Measurements from ENCODE around the gene SRM. TPM values are rescaled to one million over a fixed set of nuclear protein-coding genes. Genes with fewer than 3 reads are reported as not detected.

Gene SRM
- total and polyA plus RNA-seq, 2 of the 13 experiments (the other 11 are each of a cell fraction or from before 2014, with no cell fraction given) = 27.9 to 31.8 TPM

DNA sequence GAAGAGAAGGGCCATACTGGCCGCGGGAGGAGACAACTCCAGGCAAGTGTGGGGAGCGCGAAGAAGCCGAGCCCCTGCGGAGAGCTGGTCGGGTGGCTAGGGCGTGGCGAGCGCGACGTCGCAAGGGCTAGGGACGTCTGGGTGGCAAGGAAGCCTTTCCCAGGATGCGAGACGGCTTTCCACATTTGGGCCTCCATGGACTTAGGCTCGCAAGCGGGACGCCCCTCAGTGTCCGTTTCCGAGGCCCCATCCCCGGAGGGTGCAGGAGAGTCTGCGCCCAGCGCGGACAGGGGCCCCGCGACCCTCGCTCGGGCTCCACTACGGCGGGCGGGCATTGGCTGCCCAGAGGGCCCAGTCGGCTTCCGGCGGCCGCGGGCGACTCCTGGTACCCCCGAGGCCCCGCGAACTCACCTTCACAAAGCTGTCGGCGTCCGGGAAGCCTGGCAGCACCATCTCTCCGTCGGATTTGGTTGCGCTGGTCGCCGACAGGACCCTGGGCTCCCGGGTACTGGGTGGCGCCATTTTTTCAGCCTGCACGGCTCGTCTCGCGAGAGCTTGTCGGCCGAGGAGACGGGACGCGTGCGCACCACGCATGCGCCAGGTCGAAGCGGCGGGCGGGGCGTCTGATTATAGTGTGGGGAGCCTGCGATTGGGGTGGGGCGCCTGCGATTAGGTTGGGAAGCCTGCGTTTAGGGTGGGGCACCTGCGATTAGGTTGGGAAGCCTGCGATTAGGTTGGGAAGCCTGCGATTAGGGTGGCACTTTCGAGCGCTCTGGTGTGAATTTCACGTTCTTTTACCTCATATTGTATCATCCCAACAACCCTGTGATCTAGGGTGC lies 39.7 kb upstream of the SRM start, which contains the start of gene EXOSC10 (continued):
- TF ChIP-seq, protein P1, sequence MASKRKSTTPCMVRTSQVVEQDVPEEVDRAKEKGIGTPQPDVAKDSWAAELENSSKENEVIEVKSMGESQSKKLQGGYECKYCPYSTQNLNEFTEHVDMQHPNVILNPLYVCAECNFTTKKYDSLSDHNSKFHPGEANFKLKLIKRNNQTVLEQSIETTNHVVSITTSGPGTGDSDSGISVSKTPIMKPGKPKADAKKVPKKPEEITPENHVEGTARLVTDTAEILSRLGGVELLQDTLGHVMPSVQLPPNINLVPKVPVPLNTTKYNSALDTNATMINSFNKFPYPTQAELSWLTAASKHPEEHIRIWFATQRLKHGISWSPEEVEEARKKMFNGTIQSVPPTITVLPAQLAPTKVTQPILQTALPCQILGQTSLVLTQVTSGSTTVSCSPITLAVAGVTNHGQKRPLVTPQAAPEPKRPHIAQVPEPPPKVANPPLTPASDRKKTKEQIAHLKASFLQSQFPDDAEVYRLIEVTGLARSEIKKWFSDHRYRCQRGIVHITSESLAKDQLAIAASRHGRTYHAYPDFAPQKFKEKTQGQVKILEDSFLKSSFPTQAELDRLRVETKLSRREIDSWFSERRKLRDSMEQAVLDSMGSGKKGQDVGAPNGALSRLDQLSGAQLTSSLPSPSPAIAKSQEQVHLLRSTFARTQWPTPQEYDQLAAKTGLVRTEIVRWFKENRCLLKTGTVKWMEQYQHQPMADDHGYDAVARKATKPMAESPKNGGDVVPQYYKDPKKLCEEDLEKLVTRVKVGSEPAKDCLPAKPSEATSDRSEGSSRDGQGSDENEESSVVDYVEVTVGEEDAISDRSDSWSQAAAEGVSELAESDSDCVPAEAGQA (IDR thresholded peaks at IDR 0.05; ENCODE audit: low read depth) = no peak
- TF ChIP-seq, protein P1 (CRISPR knock-in tag; IDR thresholded peaks at IDR 0.05; ENCODE audit: borderline replicate concordance) = peak; percentile 83; the same call in 1 of the 2 replicates
- TF ChIP-seq MED13 (CRISPR knock-in tag; IDR thresholded peaks at IDR 0.05) = peak; percentile 79
- TF ChIP-seq, protein P2, sequence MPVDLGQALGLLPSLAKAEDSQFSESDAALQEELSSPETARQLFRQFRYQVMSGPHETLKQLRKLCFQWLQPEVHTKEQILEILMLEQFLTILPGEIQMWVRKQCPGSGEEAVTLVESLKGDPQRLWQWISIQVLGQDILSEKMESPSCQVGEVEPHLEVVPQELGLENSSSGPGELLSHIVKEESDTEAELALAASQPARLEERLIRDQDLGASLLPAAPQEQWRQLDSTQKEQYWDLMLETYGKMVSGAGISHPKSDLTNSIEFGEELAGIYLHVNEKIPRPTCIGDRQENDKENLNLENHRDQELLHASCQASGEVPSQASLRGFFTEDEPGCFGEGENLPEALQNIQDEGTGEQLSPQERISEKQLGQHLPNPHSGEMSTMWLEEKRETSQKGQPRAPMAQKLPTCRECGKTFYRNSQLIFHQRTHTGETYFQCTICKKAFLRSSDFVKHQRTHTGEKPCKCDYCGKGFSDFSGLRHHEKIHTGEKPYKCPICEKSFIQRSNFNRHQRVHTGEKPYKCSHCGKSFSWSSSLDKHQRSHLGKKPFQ (CRISPR knock-in tag; IDR thresholded peaks at IDR 0.05; ENCODE audit: insufficient replicate concordance) = no peak
- TF ChIP-seq MED1 (CRISPR knock-in tag; IDR thresholded peaks at IDR 0.05) = peak; percentile 35; the same call in 1 of the 2 replicates
- TF ChIP-seq ZNF343 (CRISPR knock-in tag; IDR thresholded peaks at IDR 0.05) = 0 out of 2 replicates have a peak, but pooled peaks have one; percentile 34
- TF ChIP-seq ZKSCAN8 (CRISPR knock-in tag; IDR thresholded peaks at IDR 0.05; ENCODE audit: borderline replicate concordance) = no peak; the same call in 1 of the 2 replicates
- TF ChIP-seq ZKSCAN5 (CRISPR knock-in tag; IDR thresholded peaks at IDR 0.05) = no peak
- peak; percentile 92 for TF ChIP-seq KLF12 (CRISPR knock-in tag; IDR thresholded peaks at IDR 0.05; ENCODE audit: borderline replicate concordance)
- TF ChIP-seq ZNF776 (CRISPR knock-in tag; IDR thresholded peaks at IDR 0.05) = peak; percentile 54; the same call in 1 of the 2 replicates
- TF ChIP-seq RBM22 (optimal IDR thresholded peaks at IDR 0.05; ENCODE audit: low read length) = no peak
- TF ChIP-seq CHD4 (IDR thresholded peaks at IDR 0.05; ENCODE audit: borderline replicate concordance, low read length) = no peak
- no peak for TF ChIP-seq NONO (IDR thresholded peaks at IDR 0.05)
- TF ChIP-seq NONO (CRISPR knock-in tag; conservative IDR thresholded peaks at IDR 0.05) = peak; percentile 78
- TF ChIP-seq, protein P3, sequence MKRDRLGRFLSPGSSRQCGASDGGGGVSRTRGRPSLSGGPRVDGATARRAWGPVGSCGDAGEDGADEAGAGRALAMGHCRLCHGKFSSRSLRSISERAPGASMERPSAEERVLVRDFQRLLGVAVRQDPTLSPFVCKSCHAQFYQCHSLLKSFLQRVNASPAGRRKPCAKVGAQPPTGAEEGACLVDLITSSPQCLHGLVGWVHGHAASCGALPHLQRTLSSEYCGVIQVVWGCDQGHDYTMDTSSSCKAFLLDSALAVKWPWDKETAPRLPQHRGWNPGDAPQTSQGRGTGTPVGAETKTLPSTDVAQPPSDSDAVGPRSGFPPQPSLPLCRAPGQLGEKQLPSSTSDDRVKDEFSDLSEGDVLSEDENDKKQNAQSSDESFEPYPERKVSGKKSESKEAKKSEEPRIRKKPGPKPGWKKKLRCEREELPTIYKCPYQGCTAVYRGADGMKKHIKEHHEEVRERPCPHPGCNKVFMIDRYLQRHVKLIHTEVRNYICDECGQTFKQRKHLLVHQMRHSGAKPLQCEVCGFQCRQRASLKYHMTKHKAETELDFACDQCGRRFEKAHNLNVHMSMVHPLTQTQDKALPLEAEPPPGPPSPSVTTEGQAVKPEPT (CRISPR knock-in tag; IDR thresholded peaks at IDR 0.05; ENCODE audit: low read depth) = peak; percentile 49; the same call in 1 of the 2 replicates
- TF ChIP-seq, protein P4, sequence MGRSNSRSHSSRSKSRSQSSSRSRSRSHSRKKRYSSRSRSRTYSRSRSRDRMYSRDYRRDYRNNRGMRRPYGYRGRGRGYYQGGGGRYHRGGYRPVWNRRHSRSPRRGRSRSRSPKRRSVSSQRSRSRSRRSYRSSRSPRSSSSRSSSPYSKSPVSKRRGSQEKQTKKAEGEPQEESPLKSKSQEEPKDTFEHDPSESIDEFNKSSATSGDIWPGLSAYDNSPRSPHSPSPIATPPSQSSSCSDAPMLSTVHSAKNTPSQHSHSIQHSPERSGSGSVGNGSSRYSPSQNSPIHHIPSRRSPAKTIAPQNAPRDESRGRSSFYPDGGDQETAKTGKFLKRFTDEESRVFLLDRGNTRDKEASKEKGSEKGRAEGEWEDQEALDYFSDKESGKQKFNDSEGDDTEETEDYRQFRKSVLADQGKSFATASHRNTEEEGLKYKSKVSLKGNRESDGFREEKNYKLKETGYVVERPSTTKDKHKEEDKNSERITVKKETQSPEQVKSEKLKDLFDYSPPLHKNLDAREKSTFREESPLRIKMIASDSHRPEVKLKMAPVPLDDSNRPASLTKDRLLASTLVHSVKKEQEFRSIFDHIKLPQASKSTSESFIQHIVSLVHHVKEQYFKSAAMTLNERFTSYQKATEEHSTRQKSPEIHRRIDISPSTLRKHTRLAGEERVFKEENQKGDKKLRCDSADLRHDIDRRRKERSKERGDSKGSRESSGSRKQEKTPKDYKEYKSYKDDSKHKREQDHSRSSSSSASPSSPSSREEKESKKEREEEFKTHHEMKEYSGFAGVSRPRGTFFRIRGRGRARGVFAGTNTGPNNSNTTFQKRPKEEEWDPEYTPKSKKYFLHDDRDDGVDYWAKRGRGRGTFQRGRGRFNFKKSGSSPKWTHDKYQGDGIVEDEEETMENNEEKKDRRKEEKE (IDR thresholded peaks at IDR 0.05) = no peak
- no peak for TF ChIP-seq NR2F2 (IDR thresholded peaks at IDR 0.05; ENCODE audit: borderline replicate concordance, low read depth)
